ENCODE results near the gene LYST.
"Not testable (repeated sequence)": the region's sequence is repeated elsewhere in the genome, so short reads cannot be mapped to it uniquely, and the experiment has no call there.

Gene LYST

DNA sequence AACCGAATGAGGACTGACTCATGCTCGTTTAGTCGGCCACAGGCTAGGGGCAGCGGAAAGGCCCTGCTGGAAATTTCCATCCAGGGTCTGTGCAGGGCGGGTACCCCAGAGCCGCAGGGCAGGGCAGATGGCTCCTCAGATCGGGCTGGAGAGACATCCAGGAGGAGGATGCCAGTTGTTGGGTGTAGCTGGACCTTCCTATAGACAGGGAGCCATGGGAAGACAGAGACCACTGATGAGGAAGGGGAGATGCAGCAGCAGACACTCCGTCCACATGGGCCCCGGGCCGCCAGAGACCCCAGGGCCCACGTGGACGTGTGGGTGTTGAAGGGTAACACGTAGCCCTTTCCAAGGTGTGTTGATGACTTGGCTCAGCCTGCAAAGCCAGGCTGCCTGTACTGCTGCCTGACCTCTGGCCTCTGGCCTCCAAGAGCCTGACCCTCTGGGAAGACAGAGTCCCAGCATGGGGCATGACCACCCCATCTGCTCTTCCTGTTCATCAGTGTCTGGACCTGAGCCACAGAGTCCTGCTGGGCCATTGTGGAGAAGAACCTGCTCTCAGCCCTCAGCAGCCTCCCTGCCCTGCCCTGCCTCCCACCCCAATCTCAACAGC is 221.9 kb downstream of the LYST start:
- no peaks in the 10 kb centered on the region for H3K36me3 Mint-ChIP-seq (ENCODE audit: low read depth)

GRCh38 chr1:235643837-235644692 is 222.6 kb downstream of the LYST start:
- Mint-ChIP-seq H3K27ac (no peak overlapping the region), H3K36me3 (ENCODE audit: low read depth) (no peaks in the 10 kb centered on the region), H3K27me3 (peaks cover 74% of the 10 kb centered on the region), H3K4me1 (ENCODE audit: low read depth) (peaks cover 25% of the 10 kb centered on the region), H3K9me3 (no peaks in the 10 kb centered on the region), H3K4me3 (no peak overlapping the region)
- intact Hi-C loops (cut with micrococcal nuclease) = no loop called here

More for the DNA sequence above, 221.9 kb downstream of the LYST start:
- peaks cover 25% of the 10 kb centered on the region for H3K4me1 Mint-ChIP-seq (ENCODE audit: low read depth)
- H3K27me3 Mint-ChIP-seq = peaks cover 74% of the 10 kb centered on the region
- H3K27ac Mint-ChIP-seq = no peak overlapping the region
- no peaks in the 10 kb centered on the region for H3K9me3 Mint-ChIP-seq
- intact Hi-C loops (cut with micrococcal nuclease) = no loop called here
- H3K4me3 Mint-ChIP-seq = no peak overlapping the region

DNA sequence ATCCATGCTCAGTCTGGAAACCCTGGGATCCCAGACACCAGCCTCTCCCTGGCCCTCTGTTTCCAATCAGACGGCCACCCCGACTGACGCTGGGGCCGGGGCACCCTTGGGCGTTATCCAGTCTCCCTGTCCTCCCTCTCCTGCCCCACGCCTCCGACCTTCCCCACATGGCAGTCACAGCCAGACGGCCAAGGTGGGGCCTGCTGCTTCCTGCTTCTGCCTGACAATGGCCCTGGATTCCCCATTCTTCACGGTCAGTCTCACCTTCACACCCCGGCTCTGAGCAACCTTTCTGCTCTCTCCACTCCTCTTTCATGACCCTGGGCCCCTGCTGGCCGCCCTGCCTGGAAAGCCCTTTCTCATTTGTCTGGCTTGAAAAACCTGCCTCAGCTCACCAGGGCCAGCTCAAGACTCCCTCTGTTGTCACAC is 223.7 kb downstream of the LYST start:
- Mint-ChIP-seq H3K9me3 (no peaks in the 10 kb centered on the region), H3K27me3 (peaks cover 63% of the 10 kb centered on the region)

GRCh38 chr1:235642011-235642942 is 224.4 kb downstream of the LYST start:
- Mint-ChIP-seq H3K4me3 (peak overlapping the region; percentile 60), H3K4me1 (ENCODE audit: low read depth) (peaks cover 16% of the 10 kb centered on the region), H3K27me3 (peaks cover 58% of the 10 kb centered on the region), H3K36me3 (ENCODE audit: low read depth) (no peaks in the 10 kb centered on the region), H3K9me3 (no peaks in the 10 kb centered on the region), H3K27ac (no peak overlapping the region)
- intact Hi-C loops (cut with micrococcal nuclease) = no loop called here

More for the DNA sequence above, 223.7 kb downstream of the LYST start:
- Mint-ChIP-seq H3K4me1 (ENCODE audit: low read depth) (peaks cover 16% of the 10 kb centered on the region), H3K27ac (no peak overlapping the region), H3K36me3 (ENCODE audit: low read depth) (no peaks in the 10 kb centered on the region), H3K4me3 (no peak overlapping the region)
- intact Hi-C loops (cut with micrococcal nuclease) = no loop called here

- Mint-ChIP-seq H3K4me1 (ENCODE audit: low read depth) (peaks cover 16% of the 10 kb centered on the region), H3K27me3 (peaks cover 49% of the 10 kb centered on the region), H3K36me3 (ENCODE audit: low read depth) (no peaks in the 10 kb centered on the region), H3K9me3 (no peaks in the 10 kb centered on the region), H3K27ac (no peak overlapping the region), H3K4me3 (no peak overlapping the region)
- intact Hi-C loops (cut with micrococcal nuclease) = no loop called here
Measured at GRCh38 chr1:235640580-235640979, 226.1 kb downstream of the LYST start.

GRCh38 chr1:235639226-235640205 is 227.2 kb downstream of the LYST start:
- Mint-ChIP-seq H3K9me3 (no peaks in the 10 kb centered on the region), H3K27ac (no peak overlapping the region), H3K4me1 (ENCODE audit: low read depth) (peaks cover 16% of the 10 kb centered on the region), H3K27me3 (peaks cover 44% of the 10 kb centered on the region), H3K36me3 (ENCODE audit: low read depth) (no peaks in the 10 kb centered on the region), H3K4me3 (no peak overlapping the region)
- intact Hi-C loops (cut with micrococcal nuclease) = no loop called here

- H3K9me3 Mint-ChIP-seq; H3K27ac Mint-ChIP-seq; H3K36me3 Mint-ChIP-seq (ENCODE audit: low read depth); H3K4me3 Mint-ChIP-seq; intact Hi-C loops (cut with micrococcal nuclease): not testable (repeated sequence)
- H3K4me1 Mint-ChIP-seq (ENCODE audit: low read depth) = peaks cover 16% of the 10 kb centered on the region
- H3K27me3 Mint-ChIP-seq = peaks cover 42% of the 10 kb centered on the region
Measured at GRCh38 chr1:235638612-235639011, 228.1 kb downstream of the LYST start.

DNA sequence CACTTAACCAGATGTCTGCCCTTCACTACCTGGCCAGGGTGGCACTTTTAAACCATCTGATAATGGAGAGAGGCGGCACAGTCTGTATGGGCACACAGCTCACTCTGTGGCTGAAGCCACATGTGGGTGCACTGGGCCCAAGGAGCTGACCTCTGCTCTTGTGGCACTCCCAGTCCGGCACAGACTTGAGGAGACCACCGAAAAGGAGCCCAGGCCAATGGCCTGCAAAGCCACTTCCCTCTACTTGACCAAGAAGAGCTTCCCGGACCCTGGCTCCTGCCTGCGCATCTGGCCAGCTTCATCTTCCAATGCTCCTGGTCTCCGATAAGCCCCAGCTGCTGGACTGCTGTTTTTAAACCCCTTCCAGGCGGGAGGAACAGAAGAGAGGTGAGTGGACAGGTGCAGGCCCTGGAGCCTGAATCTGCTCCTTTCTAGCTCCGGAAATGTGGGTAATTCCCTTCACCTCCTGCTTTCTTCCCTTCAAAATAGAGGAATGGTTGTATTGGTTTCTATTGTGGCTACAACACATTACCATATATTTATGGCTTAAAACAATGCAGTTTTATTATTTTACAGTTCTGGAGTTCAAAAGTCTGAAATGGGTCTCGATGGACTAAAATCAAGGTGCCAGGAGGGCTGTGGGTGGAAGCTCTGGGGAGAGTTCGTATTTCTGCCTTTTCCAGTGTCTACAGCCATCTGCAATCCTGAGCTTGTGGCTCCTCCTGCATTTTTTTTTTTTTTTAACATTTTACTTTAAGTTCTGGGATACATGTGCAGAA is 228.8 kb downstream of the LYST start:
- intact Hi-C loops (cut with micrococcal nuclease) = no loop called here
- H3K4me3 Mint-ChIP-seq = no peak overlapping the region
- no peaks in the 10 kb centered on the region for H3K9me3 Mint-ChIP-seq
- H3K4me1 Mint-ChIP-seq (ENCODE audit: low read depth) = peaks cover 16% of the 10 kb centered on the region
- peaks cover 41% of the 10 kb centered on the region for H3K27me3 Mint-ChIP-seq
- no peak overlapping the region for H3K27ac Mint-ChIP-seq
- H3K36me3 Mint-ChIP-seq (ENCODE audit: low read depth) = no peaks in the 10 kb centered on the region

- Mint-ChIP-seq H3K9me3 (no peaks in the 10 kb centered on the region), H3K36me3 (ENCODE audit: low read depth) (no peaks in the 10 kb centered on the region), H3K4me1 (ENCODE audit: low read depth) (peaks cover 14% of the 10 kb centered on the region), H3K4me3 (no peak overlapping the region), H3K27me3 (peaks cover 40% of the 10 kb centered on the region), H3K27ac (no peak overlapping the region)
- intact Hi-C loops (cut with micrococcal nuclease) = no loop called here
Measured at GRCh38 chr1:235635938-235636662, 230.6 kb downstream of the LYST start.

- Mint-ChIP-seq H3K27me3 (peaks cover 39% of the 10 kb centered on the region), H3K4me3 (peak overlapping the region; percentile 69), H3K9me3 (no peaks in the 10 kb centered on the region), H3K36me3 (ENCODE audit: low read depth) (no peaks in the 10 kb centered on the region), H3K27ac (peak overlapping the region; percentile 39), H3K4me1 (ENCODE audit: low read depth) (peaks cover 14% of the 10 kb centered on the region)
- intact Hi-C loops (cut with micrococcal nuclease) = no loop called here
Measured at GRCh38 chr1:235632506-235633401, 234.0 kb downstream of the LYST start.

DNA sequence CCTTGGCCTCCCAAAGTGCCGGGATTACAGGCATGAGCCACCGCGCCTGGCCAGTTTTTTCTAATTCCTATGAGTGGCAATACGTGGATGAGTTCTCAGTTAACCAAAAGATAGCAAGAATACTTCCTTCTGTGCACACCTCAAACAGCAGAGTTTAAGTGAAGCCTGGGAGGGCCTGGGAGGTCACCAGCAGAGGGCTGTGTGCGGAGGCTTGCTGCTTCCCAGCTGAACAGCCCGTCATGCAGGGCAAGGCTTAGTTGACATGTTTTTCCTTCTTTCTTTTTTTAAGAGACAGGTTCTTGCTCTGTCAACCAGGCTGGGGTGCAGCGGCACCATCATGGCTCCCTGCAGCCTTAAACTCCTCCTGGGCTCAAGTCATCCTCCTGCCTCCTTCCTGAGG is 234.9 kb downstream of the LYST start:
- H3K27me3 Mint-ChIP-seq = peaks cover 39% of the 10 kb centered on the region
- H3K27ac Mint-ChIP-seq = no peak overlapping the region
- intact Hi-C loops (cut with micrococcal nuclease) = no loop called here

More for the DNA sequence above, 234.9 kb downstream of the LYST start:
- H3K9me3 Mint-ChIP-seq = no peaks in the 10 kb centered on the region
- peaks cover 14% of the 10 kb centered on the region for H3K4me1 Mint-ChIP-seq (ENCODE audit: low read depth)
- no peaks in the 10 kb centered on the region for H3K36me3 Mint-ChIP-seq (ENCODE audit: low read depth)
- no peak overlapping the region for H3K4me3 Mint-ChIP-seq
